ENCODE data around the gene FGFR2. TPM values are rescaled to one million over a fixed set of nuclear protein-coding genes. Genes with fewer than 3 reads are reported as not detected.

FGFR2 gene
- total and polyA plus RNA-seq, 9 of the 15 experiments (the other 6 are each of a cell fraction or from before 2014, with no cell fraction given): 0.20 TPM; not detected in 8

DNA sequence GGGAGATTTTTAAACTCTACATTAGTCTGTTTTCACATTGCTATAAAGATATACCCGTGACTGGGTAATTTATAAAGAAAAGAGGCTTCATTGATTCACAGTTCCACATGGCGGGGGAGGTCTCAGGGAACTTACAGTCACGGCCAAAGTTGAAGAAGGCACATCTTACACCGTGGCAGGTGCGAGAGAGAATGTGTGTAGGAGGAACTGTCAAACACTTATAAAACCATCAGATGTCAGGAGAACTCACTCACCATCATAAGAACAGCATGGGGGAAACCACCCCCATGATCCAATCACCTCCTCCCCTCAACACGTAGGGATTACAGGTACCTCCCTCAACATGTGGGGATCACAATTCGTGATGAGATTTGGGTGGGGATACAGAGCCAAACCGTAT lies 129.5 kb downstream of the FGFR2 start:
- Histone ChIP-seq H2AFZ (ENCODE audit: low read depth, low read length) (no peak overlapping the region), H3K4me2 (ENCODE audit: insufficient read depth, low read length) (no peak overlapping the region), H3K36me3 (ENCODE audit: control insufficient read depth, insufficient read depth, low read length) (no peaks in the 10 kb centered on the region), H3K79me2 (ENCODE audit: control insufficient read depth, insufficient read depth, low read length) (no peaks in the 10 kb centered on the region), H3K4me1 (replicated peaks in 1 of 2; ENCODE audit: control insufficient read depth in 2 of 2, insufficient read depth in 2 of 2, low read length in 2 of 2) (no peaks in the 10 kb centered on the region), H3K27me3 (ENCODE audit: control insufficient read depth in 2 of 2, insufficient read depth in 2 of 2, low read length in 2 of 2) (peaks cover 0 to 13% of the 10 kb centered on the region in 2 experiments; a peak in 2 of 5 replicates), H4K20me1 (replicated peaks; ENCODE audit: control insufficient read depth, insufficient read depth, low read length) (no peaks in the 10 kb centered on the region), H3K9me1 (ENCODE audit: control insufficient read depth, insufficient read depth, low read length) (no peaks in the 10 kb centered on the region), H3K9me3 (replicated peaks; ENCODE audit: control insufficient read depth, insufficient read depth, low read depth, low read length) (no peaks in the 10 kb centered on the region), H3K9ac (ENCODE audit: insufficient read depth in 1 of 2, low read depth in 2 of 2, low read length in 2 of 2) (no peak overlapping the region), H3K4me3 (no peak overlapping the region), H3K27ac (ENCODE audit: extremely low read depth, low read depth, low read length) (no peak overlapping the region)
- POLR2A ChIA-PET: no interaction called here
- in situ Hi-C loops (cut with MboI): no loop called here
- BruUV-seq (replicated peaks): no TSS peak
- intact Hi-C loops (cut with micrococcal nuclease): no loop called here
- no peak for TF ChIP-seq ZNF445 (CRISPR knock-in tag; IDR thresholded peaks at IDR 0.05; ENCODE audit: low read depth)
- CTCF ChIA-PET (ENCODE audit: low intra/inter-chr PET ratio): no interaction called here
- FAIRE-seq (no peak), ATAC-seq (no peak), DNase-seq (ENCODE audit: extremely low read depth in 1 of 4, low spot score in 3 of 4) (no peak)
- WGBS (ENCODE audit: insufficient coverage, low coverage, missing lambda C conversion rate): 0% methylated on average over 7 of the region's 8 CpGs

DNA sequence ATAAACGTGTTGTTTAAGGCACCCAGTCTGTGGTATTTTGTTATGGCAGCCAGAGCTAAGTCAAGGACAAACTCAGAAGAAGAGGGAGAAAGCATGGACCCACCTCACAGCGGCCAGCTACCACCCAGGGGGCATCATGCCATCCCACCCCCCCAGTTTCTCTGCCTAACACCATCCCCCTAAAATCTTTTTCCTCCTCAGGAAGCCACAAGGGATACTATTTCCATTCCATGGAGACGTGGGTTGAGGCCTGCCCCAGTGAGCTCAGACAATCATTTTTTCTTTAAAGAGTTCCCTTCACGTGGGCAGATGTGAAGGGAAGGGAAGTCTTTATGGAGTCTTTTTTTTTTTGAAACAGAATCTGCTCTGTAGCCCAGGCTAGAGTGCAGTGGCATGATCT lies 131.8 kb downstream of the FGFR2 start:
- no peak overlapping the region for H3K4me2 ChIP-seq (ENCODE audit: insufficient read depth, low read length)
- 0% methylated on average over 3 of the region's 4 CpGs for WGBS (ENCODE audit: insufficient coverage, low coverage, missing lambda C conversion rate)
- no peak overlapping the region for H3K27ac ChIP-seq (ENCODE audit: extremely low read depth, low read depth, low read length)
- ChIA-PET CTCF (ENCODE audit: low intra/inter-chr PET ratio) (no interaction called here), POLR2A (interaction anchor here (0.6 kb wide), 1 partner anchor 14 kb away, joined by 3 read pairs; no protein-coding TSS in a partner anchor)
- no peaks in the 10 kb centered on the region for H3K36me3 ChIP-seq (ENCODE audit: control insufficient read depth, insufficient read depth, low read length)
- no peak overlapping the region for H3K4me3 ChIP-seq
- DNase-seq (ENCODE audit: extremely low read depth in 1 of 4, low spot score in 3 of 4): no peak
- no peaks in the 10 kb centered on the region for H3K9me3 ChIP-seq (replicated peaks; ENCODE audit: control insufficient read depth, insufficient read depth, low read depth, low read length)
- no peak overlapping the region for H3K9ac ChIP-seq (ENCODE audit: insufficient read depth in 1 of 2, low read depth in 2 of 2, low read length in 2 of 2)
- peaks cover 0 to 9% of the 10 kb centered on the region in 2 experiments; a peak in 2 of 5 replicates for H3K27me3 ChIP-seq (ENCODE audit: control insufficient read depth in 2 of 2, insufficient read depth in 2 of 2, low read length in 2 of 2)
- in situ Hi-C loops (cut with MboI) (no loop called here), intact Hi-C loops (cut with micrococcal nuclease) (no loop called here)
- FAIRE-seq: no peak
- no peaks in the 10 kb centered on the region for H4K20me1 ChIP-seq (replicated peaks; ENCODE audit: control insufficient read depth, insufficient read depth, low read length)
- H3K9me1 ChIP-seq (ENCODE audit: control insufficient read depth, insufficient read depth, low read length): no peaks in the 10 kb centered on the region
- H2AFZ ChIP-seq (ENCODE audit: low read depth, low read length): no peak overlapping the region
- no peaks in the 10 kb centered on the region for H3K79me2 ChIP-seq (ENCODE audit: control insufficient read depth, insufficient read depth, low read length)
- ATAC-seq: no peak
- no TSS peak for BruUV-seq (replicated peaks)
- no peaks in the 10 kb centered on the region for H3K4me1 ChIP-seq (replicated peaks in 1 of 2; ENCODE audit: control insufficient read depth in 2 of 2, insufficient read depth in 2 of 2, low read length in 2 of 2)
- TF ChIP-seq, protein P1, sequence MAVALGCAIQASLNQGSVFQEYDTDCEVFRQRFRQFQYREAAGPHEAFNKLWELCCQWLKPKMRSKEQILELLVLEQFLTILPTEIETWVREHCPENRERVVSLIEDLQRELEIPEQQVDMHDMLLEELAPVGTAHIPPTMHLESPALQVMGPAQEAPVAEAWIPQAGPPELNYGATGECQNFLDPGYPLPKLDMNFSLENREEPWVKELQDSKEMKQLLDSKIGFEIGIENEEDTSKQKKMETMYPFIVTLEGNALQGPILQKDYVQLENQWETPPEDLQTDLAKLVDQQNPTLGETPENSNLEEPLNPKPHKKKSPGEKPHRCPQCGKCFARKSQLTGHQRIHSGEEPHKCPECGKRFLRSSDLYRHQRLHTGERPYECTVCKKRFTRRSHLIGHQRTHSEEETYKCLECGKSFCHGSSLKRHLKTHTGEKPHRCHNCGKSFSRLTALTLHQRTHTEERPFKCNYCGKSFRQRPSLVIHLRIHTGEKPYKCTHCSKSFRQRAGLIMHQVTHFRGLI (CRISPR knock-in tag; IDR thresholded peaks at IDR 0.05): no peak
- TF ChIP-seq SAFB2 (IDR thresholded peaks at IDR 0.05; ENCODE audit: borderline replicate concordance, low read depth, low read length, severe bottlenecking) (no peak), CHD1 (IDR thresholded peaks at IDR 0.05; ENCODE audit: low read length) (no peak), GATAD2A (IDR thresholded peaks at IDR 0.05) (no peak), NELFE (IDR thresholded peaks at IDR 0.05; ENCODE audit: insufficient read depth, insufficient read length) (no peak), KLF10 (CRISPR knock-in tag; IDR thresholded peaks at IDR 0.05) (no peak), GATAD2B (IDR thresholded peaks at IDR 0.05; ENCODE audit: borderline replicate concordance) (no peak), GTF2A2 (tag; IDR thresholded peaks at IDR 0.05) (no peak), ARID2 (IDR thresholded peaks at IDR 0.05) (no peak)
- TF ChIP-seq, protein P2, sequence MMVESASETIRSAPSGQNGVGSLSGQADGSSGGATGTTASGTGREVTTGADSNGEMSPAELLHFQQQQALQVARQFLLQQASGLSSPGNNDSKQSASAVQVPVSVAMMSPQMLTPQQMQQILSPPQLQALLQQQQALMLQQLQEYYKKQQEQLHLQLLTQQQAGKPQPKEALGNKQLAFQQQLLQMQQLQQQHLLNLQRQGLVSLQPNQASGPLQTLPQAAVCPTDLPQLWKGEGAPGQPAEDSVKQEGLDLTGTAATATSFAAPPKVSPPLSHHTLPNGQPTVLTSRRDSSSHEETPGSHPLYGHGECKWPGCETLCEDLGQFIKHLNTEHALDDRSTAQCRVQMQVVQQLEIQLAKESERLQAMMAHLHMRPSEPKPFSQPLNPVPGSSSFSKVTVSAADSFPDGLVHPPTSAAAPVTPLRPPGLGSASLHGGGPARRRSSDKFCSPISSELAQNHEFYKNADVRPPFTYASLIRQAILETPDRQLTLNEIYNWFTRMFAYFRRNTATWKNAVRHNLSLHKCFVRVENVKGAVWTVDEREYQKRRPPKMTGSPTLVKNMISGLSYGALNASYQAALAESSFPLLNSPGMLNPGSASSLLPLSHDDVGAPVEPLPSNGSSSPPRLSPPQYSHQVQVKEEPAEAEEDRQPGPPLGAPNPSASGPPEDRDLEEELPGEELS (CRISPR knock-in tag; IDR thresholded peaks at IDR 0.05; ENCODE audit: borderline replicate concordance): no peak
- TF ChIP-seq, protein P3, sequence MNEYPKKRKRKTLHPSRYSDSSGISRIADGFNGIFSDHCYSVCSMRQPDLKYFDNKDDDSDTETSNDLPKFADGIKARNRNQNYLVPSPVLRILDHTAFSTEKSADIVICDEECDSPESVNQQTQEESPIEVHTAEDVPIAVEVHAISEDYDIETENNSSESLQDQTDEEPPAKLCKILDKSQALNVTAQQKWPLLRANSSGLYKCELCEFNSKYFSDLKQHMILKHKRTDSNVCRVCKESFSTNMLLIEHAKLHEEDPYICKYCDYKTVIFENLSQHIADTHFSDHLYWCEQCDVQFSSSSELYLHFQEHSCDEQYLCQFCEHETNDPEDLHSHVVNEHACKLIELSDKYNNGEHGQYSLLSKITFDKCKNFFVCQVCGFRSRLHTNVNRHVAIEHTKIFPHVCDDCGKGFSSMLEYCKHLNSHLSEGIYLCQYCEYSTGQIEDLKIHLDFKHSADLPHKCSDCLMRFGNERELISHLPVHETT (CRISPR knock-in tag; conservative IDR thresholded peaks at IDR 0.05 in 1 of 2, IDR thresholded peaks at IDR 0.05 in 1 of 2): no peak
